Thoracic aorta (tissue), 2 donors: Measurements from ENCODE around the gene RPTOR. TPM values are rescaled to one million over a fixed set of nuclear protein-coding genes. Genes with fewer than 3 reads are reported as not detected.

Source experiments
- ATAC-seq: fragments of 150-250 bp; one replicate; pipeline ENCODE4 v1.8.0; 2017; ENCODE audit warnings: low read depth; ENCODE audit not compliant: insufficient number of reproducible peaks, low FRiP score
- DNase-seq: peaks from one replicate; pipeline ENCODE4 v3.0.0-alpha.2; 2020; ENCODE audit warnings: low spot score
- H3K27ac ChIP-seq, 2 donors: fragments of 200-600 bp; sonication (generic); 1 replicate in 1 of 2; 2 replicates in 1 of 2; pipeline ENCODE4 v1.5.1; 2016; ENCODE audit warnings: mild to moderate bottlenecking in 2 of 2, moderate library complexity in 2 of 2
- H3K27me3 ChIP-seq: fragments of 200-600 bp; sonication (generic); replicated peaks from 2 replicates; pipeline ENCODE4 v1.6.0; 2016; ENCODE audit warnings: mild to moderate bottlenecking; ENCODE audit not compliant: insufficient read depth
- H3K36me3 ChIP-seq: fragments of 200-600 bp; sonication (generic); one replicate; pipeline ENCODE4 v1.5.1; 2016
- H3K4me1 ChIP-seq, 2 donors: fragments of 200-600 bp; sonication (generic); 1 replicate in 1 of 2; 2 replicates in 1 of 2; pipeline versions ENCODE4 v1.5.1 to v1.6.0; 2016; ENCODE audit warnings: low read depth in 2 of 2, mild to moderate bottlenecking in 1 of 2; ENCODE audit not compliant: control insufficient read depth in 1 of 2
- H3K4me3 ChIP-seq: fragments of 200-600 bp; sonication (generic); 2 replicates; pipeline ENCODE4 v1.5.1; 2016; ENCODE audit warnings: mild to moderate bottlenecking
- H3K9me3 ChIP-seq: fragments of 200-600 bp; sonication (generic); 2 replicates; pipeline ENCODE4 v1.5.1; 2016
- total RNA-seq, 2 donors: library from RNA; depleted of rRNA; stranded (reverse); fragments of >200 nt; gene quantifications; one replicate each; pipeline versions ENCODE4 v1.1.0 to v1.2.3, GENCODE V29; 2016
- TF ChIP-seq, protein P1 (sequence below): fragments of 200-600 bp; sonication (generic); IDR thresholded peaks from one replicate; pipeline ENCODE4 v1.5.1; 2019; ENCODE audit warnings: antibody characterized with exemption

The RPTOR gene
- total RNA-seq, 2 donors from 2014 or later: 42.0 to 47.4 TPM

DNA sequence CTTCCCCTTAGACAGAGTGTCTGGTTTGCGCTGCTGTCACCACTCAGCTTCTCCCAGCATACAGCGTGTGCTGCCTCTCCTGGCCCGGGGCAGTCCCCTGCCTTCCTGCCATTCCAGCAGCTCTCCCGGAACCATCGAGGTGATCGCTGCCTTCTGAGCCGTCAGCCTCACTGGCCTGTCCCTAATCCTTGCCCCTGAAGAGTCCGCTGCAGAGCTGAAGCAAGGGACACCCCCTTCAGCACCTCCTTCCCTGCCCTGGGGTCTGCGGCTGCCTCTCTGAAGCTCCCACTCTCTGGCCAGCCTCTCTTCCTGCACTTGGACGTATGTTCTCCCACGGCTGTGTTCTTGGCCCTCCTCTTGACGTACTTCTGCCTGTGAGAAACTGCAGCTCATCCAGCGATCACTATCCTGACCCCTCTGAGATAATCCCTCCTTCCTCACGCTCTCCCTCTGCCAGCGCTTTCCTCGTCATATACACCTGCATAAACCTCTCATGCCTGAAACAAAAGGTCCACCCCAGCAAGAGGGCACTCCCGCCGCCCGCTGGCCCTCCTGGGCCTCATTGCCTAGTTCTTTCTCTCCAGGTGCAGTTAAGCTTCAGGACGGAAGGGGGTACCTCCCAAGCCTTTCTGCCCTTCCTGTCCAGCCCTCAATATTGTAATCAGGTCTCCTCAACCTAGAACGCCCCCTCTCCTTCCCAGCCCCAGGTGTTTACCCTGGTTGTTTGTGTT lies 226.4 kb downstream of the RPTOR start:
- DNase-seq (no peak), ATAC-seq (no peak)
- TF ChIP-seq, protein P1, sequence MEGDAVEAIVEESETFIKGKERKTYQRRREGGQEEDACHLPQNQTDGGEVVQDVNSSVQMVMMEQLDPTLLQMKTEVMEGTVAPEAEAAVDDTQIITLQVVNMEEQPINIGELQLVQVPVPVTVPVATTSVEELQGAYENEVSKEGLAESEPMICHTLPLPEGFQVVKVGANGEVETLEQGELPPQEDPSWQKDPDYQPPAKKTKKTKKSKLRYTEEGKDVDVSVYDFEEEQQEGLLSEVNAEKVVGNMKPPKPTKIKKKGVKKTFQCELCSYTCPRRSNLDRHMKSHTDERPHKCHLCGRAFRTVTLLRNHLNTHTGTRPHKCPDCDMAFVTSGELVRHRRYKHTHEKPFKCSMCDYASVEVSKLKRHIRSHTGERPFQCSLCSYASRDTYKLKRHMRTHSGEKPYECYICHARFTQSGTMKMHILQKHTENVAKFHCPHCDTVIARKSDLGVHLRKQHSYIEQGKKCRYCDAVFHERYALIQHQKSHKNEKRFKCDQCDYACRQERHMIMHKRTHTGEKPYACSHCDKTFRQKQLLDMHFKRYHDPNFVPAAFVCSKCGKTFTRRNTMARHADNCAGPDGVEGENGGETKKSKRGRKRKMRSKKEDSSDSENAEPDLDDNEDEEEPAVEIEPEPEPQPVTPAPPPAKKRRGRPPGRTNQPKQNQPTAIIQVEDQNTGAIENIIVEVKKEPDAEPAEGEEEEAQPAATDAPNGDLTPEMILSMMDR: no peak

DNA sequence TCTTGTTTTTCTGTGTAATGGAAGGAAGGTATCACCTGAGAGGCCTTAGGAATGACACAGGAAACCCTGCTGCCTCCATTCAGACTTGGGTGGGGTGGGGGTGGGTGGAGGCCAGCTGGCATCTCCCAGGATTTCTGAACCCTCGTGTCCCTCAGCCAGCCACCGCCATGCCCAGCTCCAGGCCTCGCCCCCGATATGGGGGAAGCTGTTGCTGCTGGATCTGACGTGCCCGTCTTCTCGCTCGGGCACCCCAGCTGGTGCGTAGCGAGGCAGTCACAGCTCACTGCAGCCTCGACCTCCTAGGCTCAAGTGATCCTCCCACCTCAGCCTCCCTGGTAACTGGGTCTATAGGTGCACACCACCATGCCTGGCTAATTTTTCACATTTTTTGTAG lies 227.0 kb downstream of the RPTOR start:
- DNase-seq (no peak), ATAC-seq (no peak)
- Histone ChIP-seq H3K4me1 (peaks cover 6 to 19% of the 10 kb centered on the region in 2 donors), H3K27ac (no peak overlapping the region), H3K36me3 (no peaks in the 10 kb centered on the region), H3K9me3 (no peaks in the 10 kb centered on the region), H3K27me3 (no peaks in the 10 kb centered on the region), H3K4me3 (no peak overlapping the region)
- TF ChIP-seq, protein P1: no peak

More for the DNA sequence above, 226.4 kb downstream of the RPTOR start:
- Histone ChIP-seq H3K4me3 (no peak overlapping the region), H3K4me1 (peaks cover 6 to 19% of the 10 kb centered on the region in 2 donors), H3K36me3 (no peaks in the 10 kb centered on the region), H3K9me3 (no peaks in the 10 kb centered on the region), H3K27ac (no peak overlapping the region), H3K27me3 (no peaks in the 10 kb centered on the region)

DNA sequence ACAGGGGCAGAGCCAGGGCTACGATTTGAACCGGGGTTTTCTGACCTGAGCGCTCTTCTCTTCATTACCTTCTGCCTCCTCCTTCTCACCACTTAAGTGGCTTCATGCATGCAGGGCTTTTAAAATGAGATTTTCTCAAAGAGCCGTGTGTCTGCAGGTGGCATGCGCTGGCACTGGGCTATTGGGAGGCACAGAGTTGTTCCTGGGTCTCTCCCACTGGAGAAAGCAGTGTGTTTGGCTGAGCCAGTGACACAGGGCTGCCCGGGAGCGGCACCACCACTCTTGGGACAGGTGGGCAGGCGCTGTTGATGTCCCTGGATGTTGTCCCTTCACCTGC lies 228.2 kb downstream of the RPTOR start:
- DNase-seq (no peak), ATAC-seq (no peak)
- H3K27me3 ChIP-seq: no peaks in the 10 kb centered on the region
- H3K9me3 ChIP-seq: no peaks in the 10 kb centered on the region
- peaks cover 6 to 26% of the 10 kb centered on the region in 2 donors for H3K4me1 ChIP-seq
- H3K36me3 ChIP-seq: no peaks in the 10 kb centered on the region
- H3K4me3 ChIP-seq: no peak overlapping the region
- peak overlapping the region; percentile 54 to 62 for H3K27ac ChIP-seq
- TF ChIP-seq, protein P1: no peak

DNA sequence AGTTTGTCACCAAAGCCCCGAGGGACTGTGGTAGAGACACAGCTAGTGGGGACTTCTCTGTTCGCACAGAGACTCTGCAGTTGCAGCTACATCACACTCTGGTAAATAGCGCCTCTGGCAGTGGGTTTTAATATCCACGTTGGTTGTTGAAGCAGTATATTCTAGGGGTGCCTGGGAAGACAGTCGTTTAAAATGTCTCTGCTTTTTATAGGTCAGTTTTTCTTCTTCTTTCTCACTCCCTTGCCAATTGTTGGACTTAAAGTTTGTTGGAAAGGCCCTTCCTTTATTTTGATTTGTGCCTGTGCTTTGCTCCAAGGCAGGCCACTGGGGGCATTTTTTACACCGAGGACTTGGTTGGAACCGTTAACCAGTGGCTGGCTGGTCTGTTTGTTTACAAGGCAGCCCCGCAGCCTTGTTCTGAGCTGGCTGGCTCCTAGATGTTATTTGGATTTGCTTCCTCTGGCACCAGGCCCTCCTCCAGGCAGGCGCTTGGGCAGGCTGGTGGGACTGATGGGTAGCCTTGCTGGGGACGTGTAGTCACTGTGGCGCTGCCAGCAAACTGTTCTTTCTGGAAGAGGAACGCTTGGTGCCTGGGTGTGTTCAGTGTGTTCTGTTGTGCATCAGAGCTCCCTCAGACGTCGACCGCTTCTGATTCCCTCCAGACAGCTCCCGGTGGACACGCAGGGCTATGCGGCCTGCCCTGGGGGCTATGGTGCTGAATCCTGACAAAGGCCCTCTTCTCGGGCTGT lies 228.8 kb downstream of the RPTOR start:
- DNase-seq: peak; percentile 47
- H3K4me1 ChIP-seq: peaks cover 6 to 29% of the 10 kb centered on the region in 2 donors
- H3K27ac ChIP-seq: peak overlapping the region; percentile 54 to 62
- no peak for ATAC-seq
- TF ChIP-seq, protein P1: peak; percentile 29
- no peaks in the 10 kb centered on the region for H3K27me3 ChIP-seq
- H3K36me3 ChIP-seq: no peaks in the 10 kb centered on the region
- H3K9me3 ChIP-seq: no peaks in the 10 kb centered on the region
- H3K4me3 ChIP-seq: peak overlapping the region; percentile 10

DNA sequence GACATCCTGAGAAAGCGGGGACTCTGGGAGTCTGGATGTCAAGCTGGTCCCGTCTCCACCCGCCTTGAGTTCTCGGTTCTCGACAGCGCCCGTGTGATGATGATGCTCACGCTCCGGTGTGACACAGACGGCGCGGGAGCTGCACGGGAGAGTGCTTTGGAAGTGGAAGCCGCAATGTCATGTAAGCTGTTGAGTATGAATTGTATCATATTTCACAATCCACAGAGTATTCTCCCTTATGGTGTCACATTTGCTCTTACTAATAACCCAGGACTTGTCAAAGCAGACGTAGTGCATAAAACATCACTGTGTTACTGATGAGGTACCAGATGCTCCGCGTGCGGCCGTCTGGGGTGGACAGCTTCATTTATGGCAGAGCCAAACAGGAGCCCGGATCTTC lies 229.5 kb downstream of the RPTOR start:
- H3K9me3 ChIP-seq: no peaks in the 10 kb centered on the region
- H3K4me1 ChIP-seq: peaks cover 6 to 29% of the 10 kb centered on the region in 2 donors
- H3K36me3 ChIP-seq: no peaks in the 10 kb centered on the region
- peak overlapping the region; percentile 46 to 54 for H3K27ac ChIP-seq
- DNase-seq: no peak
- no peaks in the 10 kb centered on the region for H3K27me3 ChIP-seq
- no peak for ATAC-seq
- H3K4me3 ChIP-seq: no peak overlapping the region
- TF ChIP-seq, protein P1: no peak
